NCI-H2171 treated with DMSO at 0.1 percent for 48 hours (cell line): ENCODE results near the gene FAM25C.
"Not testable (repeated sequence)": the region's sequence is repeated elsewhere in the genome, so short reads cannot be mapped to it uniquely, and the experiment has no call there.

Source experiments
- DNase-seq: peaks from one replicate; lab custom pipeline; 2025; lab: John Stamatoyannopoulos, UW

Gene FAM25C

GRCh38 chr10:47999691-48000090 lies at the start of gene FAM25C:
Gene FAM25C, minus strand, starts transcription at chr10:47999791. Its CDS starts 26 bp downstream, at chr10:47999765.
- not testable (repeated sequence) for DNase-seq

GRCh38 chr10:48044557-48044956 lies 45.0 kb upstream of the FAM25C start:
- not testable (repeated sequence) for DNase-seq

GRCh38 chr10:48031390-48031789 lies 31.8 kb upstream of the FAM25C start:
- DNase-seq: not testable (repeated sequence)

GRCh38 chr10:48002306-48002705 lies 2.7 kb upstream of the FAM25C start:
- not testable (repeated sequence) for DNase-seq

DNA sequence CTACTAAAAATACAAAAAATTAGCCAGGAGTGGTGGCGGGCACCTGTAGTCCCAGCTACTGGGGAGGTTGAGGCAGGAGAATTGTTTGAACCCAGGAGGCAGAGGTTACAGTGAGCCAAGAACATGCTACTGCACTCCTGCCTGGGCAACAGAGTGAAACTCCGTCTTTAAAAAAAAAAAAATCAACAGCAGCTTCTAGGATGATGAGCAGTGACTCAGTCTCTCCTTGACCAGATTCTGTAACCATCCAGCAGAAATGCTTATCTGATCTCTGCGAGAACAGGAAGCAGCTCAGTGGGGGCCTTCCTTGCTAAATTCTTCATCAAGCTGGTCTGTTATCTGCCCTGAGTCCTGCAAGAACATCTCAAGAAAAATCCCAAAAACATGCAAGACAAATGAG lies 5.5 kb downstream of the FAM25C start:
- not testable (repeated sequence) for DNase-seq

GRCh38 chr10:47992560-47992959 lies 7.0 kb downstream of the FAM25C start:
- DNase-seq: not testable (repeated sequence)

GRCh38 chr10:47991706-47992105 lies 7.9 kb downstream of the FAM25C start:
- DNase-seq: not testable (repeated sequence)

- DNase-seq: not testable (repeated sequence)
Observed at GRCh38 chr10:47990097-47990496, 9.5 kb downstream of the FAM25C start.

DNA sequence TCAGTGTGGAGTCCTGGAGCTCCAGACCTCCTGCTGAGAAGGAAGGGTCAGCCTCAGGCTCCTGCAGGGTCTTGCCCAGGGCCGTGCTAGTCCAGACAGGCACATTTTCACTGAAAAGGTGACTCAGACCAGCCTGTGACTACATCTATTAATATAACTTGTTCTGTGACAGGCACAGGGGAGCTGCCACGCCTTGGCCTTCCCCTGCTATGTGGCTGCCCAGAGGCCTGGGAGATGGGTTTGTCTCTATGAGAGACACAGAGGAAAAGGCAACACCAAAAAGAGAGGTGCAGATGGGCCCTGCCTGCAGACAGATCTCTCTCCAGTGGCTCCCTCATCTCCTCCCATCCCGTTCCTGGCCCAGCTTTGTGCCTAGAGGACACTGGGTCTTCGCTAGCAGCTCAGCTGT lies 10.0 kb downstream of the FAM25C start:
- DNase-seq: not testable (repeated sequence)

- DNase-seq: not testable (repeated sequence)
Observed at GRCh38 chr10:47988718-47989541, 10.7 kb downstream of the FAM25C start.

- DNase-seq: not testable (repeated sequence)
Observed at GRCh38 chr10:47987952-47988351, 11.6 kb downstream of the FAM25C start.

DNA sequence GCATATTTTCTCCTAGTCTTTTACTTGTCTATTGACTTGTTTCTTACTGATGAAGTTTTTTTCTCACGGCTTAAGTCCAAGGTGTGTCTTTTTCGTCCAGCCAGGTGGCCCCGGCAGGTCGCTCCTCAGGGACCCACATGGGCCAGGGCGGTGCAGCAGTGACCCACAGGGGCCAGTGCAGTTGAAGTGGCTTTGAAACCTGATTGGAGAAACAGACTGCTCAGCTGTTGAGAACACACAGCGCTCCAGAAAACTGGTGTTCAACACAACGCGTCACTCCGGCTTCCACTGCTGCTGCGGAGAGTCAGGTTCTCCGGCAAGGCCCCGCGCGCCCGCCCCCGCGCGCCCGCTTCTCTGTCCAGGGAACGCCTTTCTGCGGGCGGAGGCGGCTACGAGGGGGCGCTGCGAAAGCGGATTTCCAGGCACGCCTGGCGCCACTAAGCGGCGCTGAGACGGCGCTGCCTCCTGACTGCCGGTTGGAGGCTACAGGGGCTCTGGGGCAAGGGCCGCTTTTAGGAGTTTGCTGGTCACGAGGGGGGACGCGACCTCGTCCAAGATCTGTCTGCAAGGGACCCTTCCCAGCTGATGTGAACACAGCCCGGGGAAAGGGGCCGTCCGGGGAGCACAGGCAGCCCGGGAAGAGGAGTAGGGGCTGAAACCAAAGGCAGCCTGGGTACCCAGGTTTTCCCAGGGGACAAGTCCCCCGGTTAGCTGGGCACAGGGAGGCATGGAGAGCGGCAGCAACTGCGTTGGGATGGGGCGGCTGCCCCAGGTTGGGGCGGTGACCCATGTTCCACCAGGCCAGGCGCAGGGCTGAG lies 13.0 kb downstream of the FAM25C start:
- DNase-seq: not testable (repeated sequence)

GRCh38 chr10:47975409-47975808 lies 24.2 kb downstream of the FAM25C start:
- DNase-seq: not testable (repeated sequence)

DNA sequence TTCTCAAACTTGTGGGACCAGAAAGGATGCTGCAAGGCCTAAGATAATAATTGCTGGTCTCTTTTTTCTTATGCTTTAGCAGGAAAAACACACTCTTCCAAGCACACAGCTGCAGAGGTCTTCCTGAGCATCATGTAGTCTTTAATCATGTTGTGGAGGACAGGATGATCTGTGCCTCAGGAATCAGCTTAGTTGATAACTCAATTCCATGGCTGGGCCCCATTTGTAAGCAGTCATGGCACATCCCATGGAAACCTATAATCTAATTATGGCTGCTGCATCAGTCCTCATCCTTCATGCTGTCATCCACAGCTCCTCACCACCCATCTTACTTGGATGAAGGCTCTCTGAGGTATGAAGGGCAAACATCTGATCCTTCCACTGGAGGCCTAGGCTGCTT lies 26.5 kb downstream of the FAM25C start:
- not testable (repeated sequence) for DNase-seq

DNA sequence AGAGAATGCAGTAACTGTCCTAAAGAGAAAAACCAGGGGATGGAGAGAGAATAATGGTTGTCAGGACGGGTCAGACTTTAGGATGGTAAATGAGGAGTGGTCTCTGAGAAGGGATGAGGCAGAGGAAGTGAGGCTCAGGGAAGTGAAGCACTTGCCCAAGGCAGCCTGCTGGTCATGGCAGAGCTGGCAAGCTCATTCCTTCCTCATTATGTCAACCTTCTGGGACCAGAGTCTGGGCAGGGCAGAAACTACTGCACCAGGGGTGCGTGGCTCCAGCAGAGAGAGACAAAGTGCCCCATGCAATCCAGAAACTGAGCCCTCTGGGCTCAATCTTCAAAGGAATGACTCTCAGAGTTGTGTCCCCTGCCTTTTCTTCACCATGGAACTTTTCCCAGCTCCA lies 27.5 kb downstream of the FAM25C start:
- DNase-seq: not testable (repeated sequence)

DNA sequence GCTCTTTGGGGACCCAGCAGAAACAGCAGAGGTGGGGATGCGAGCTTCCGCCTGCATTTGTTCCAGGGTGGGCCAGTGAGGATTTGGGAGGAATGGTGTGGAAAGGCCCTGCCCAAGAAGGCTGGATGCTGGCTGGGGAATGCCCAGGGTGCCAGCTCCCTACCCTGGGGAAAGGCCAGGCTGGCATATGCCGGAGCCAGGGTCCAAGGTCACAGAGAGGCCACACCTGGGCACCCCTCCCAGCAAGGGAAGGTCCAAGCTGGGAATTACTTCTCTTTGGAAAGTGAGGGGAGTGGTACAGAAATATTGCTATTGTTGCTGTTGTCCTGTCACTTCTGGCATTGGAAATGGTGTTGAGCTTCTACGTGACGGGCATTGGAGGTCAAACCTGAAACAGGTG lies 28.0 kb downstream of the FAM25C start:
- DNase-seq: not testable (repeated sequence)

- DNase-seq: not testable (repeated sequence)
Observed at GRCh38 chr10:47970047-47970446, 29.5 kb downstream of the FAM25C start.

DNA sequence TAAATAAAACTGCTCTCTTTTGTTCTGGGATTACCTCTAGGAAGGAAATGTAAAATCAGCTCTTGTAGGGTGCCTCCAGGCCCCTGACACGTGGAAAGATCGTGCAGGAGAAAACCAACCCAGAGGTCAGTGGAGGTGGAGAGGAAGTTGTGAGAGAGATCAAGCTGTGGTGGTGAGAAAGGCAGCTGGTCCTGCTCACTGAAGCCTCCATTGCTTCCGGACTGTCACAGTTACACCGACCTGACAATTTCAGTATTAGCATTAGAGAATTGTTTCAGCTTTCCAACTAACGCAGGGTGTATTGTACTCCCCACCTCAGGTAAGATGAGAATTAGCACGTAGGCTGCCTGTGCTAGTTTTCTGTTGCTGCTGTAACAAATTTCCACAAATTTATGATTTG lies 30.6 kb downstream of the FAM25C start:
- not testable (repeated sequence) for DNase-seq

DNA sequence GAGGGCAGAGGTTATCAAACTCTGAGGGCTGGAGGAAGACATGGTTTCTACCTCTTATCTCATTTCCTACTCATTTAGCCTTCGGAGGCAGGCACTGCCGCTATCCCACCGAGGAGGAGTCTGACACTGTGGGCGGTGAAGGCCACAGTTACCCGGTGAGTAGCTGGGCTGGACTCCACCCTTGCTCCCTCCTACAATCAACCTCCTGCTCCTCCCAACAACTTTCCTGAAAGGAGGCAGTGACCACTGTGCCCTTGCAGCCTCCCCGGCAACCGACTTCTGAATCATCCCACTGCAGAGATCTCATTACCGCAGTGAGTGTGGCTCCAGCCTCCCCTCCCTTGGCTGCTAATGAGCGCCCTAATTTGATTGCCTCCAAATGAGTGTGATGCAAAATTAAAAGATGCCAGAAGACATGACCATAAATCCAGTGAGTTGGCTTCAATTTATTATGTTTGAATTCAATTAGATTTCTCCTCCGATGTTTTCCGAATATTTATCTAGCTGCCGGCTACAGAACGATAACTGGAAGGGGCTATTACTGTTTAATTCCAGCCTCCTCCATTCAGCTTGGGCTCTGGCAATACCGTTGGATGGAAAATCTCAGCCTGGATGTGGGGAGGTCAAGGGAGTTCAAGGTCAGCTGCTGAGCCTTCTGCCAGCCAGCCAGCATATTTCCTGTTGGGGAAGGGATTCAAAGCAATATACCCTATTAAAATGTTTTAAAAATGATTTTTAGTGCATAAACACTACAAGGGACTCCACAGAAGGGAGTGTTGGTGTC lies 35.1 kb downstream of the FAM25C start:
- DNase-seq: not testable (repeated sequence)

GRCh38 chr10:47962785-47963184 lies 36.8 kb downstream of the FAM25C start:
- not testable (repeated sequence) for DNase-seq

DNA sequence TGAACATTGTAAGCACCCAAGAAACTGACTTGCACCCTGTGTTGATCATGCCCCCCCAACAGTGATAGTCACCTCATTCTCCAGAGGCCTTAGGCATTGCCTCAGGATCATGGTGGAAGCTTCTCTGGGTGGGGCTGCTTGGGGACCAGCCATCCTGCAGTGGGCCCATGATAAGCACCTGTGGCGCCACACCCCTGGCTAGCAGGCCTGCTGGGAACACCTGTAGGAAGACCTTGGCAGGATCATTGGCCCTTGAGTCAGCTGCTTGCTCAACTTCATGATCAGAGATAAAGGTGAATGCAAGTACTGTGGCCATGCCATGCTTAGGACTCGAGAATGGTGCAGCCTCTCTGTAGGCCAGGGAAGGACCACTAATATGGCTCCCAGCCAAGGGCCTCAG lies 38.9 kb downstream of the FAM25C start:
- not testable (repeated sequence) for DNase-seq

- DNase-seq: not testable (repeated sequence)
Observed at GRCh38 chr10:47959677-47960076, 39.9 kb downstream of the FAM25C start.
